IMR-90 (cell line): ENCODE results near the gene ANXA8. TPM values are rescaled to one million over a fixed set of nuclear protein-coding genes. Genes with fewer than 3 reads are reported as not detected.
"Not testable (repeated sequence)": the region's sequence is repeated elsewhere in the genome, so short reads cannot be mapped to it uniquely, and the experiment has no call there.

ENCODE experiments used
- ATAC-seq: fragments of 200-7000 bp; cut with Tn5 transposase; 2 replicates; pipeline ENCODE4 v1.9.1; 2020; ENCODE audit warnings: low read depth, mild to moderate bottlenecking, moderate library complexity
- BruUV-seq: library from RNA; stranded (reverse); fragments of 400-500 nt; replicated peaks from 2 replicates; lab custom pipeline; 2021; lab: Mats Ljungman, UMichigan
- CTCF ChIA-PET: fragments of 300-600 bp; formaldehyde crosslinking; extraction: SDS; loops from one replicate; lab custom pipeline; 2021; ENCODE audit warnings: antibody characterized with exemption; lab: Yijun Ruan, JAX
- POLR2A ChIA-PET: fragments of 300-600 bp; sonication (Branson Sonifier 250); formaldehyde crosslinking; loops from one replicate; lab custom pipeline; 2022; ENCODE audit warnings: antibody characterized with exemption; ENCODE audit not compliant: unreplicated experiment; lab: Charles Lee
- DNase-seq: peaks from one replicate; pipeline ENCODE4 v3.0.0; 2013
- H2AFZ ChIP-seq: replicated peaks from 2 replicates; pipeline ENCODE3; 2013; ENCODE audit warnings: low read length, mild to moderate bottlenecking; ENCODE audit not compliant: poor library complexity
- H2AK5ac ChIP-seq: 2 replicates; pipeline ENCODE4 v1.6.1; 2013; ENCODE audit warnings: low read depth, low read length, inconsistent platforms
- H2AK9ac ChIP-seq: replicated peaks from 2 replicates; pipeline ENCODE3; 2013; ENCODE audit warnings: mild to moderate bottlenecking, low read depth, low read length, moderate library complexity; ENCODE audit not compliant: poor library complexity
- H2BK120ac ChIP-seq: 2 replicates; pipeline ENCODE4 v1.6.1; 2013; ENCODE audit warnings: low read depth, low read length, inconsistent platforms
- H2BK15ac ChIP-seq: 3 replicates; pipeline ENCODE4 v1.6.1; 2013; ENCODE audit warnings: low read depth, low read length, inconsistent platforms
- H2BK20ac ChIP-seq: 2 replicates; pipeline ENCODE4 v1.6.1; 2013; ENCODE audit warnings: low read depth, mild to moderate bottlenecking, inconsistent platforms, low read length, moderate library complexity
- H2BK5ac ChIP-seq: 2 replicates; pipeline ENCODE4 v1.6.1; 2013; ENCODE audit warnings: mild to moderate bottlenecking, low read depth, low read length, inconsistent platforms; ENCODE audit not compliant: poor library complexity, severe bottlenecking
- H3K14ac ChIP-seq: replicated peaks from 2 replicates; pipeline ENCODE4 v1.6.1; 2013; ENCODE audit warnings: low read depth, low read length, inconsistent platforms
- H3K18ac ChIP-seq: 2 replicates; pipeline ENCODE4 v1.6.1; 2013; ENCODE audit warnings: low read depth, low read length, control low read depth
- H3K23ac ChIP-seq: 2 replicates; pipeline ENCODE4 v1.6.1; 2013; ENCODE audit warnings: low read depth, low read length, inconsistent platforms
- H3K27ac ChIP-seq: 2 replicates; pipeline ENCODE4 v1.5.1; 2013; ENCODE audit warnings: mild to moderate bottlenecking, control low read depth, low read length; ENCODE audit not compliant: insufficient read depth
- H3K27me3 ChIP-seq: 2 replicates; pipeline ENCODE4 v1.6.1; 2013; ENCODE audit warnings: low read length; ENCODE audit not compliant: control insufficient read depth, insufficient read depth
- H3K36me3 ChIP-seq: 2 replicates; pipeline ENCODE4 v1.6.1; 2013; ENCODE audit warnings: low read length, mixed read lengths; ENCODE audit not compliant: control insufficient read depth, insufficient read depth
- H3K4ac ChIP-seq: 2 replicates; pipeline ENCODE4 v1.6.1; 2013; ENCODE audit warnings: low read depth, low read length, inconsistent platforms
- H3K4me1 ChIP-seq: 2 replicates; pipeline ENCODE4 v1.6.1; 2013; ENCODE audit warnings: low read length, mixed read lengths; ENCODE audit not compliant: control insufficient read depth, insufficient read depth
- H3K4me2 ChIP-seq: 2 replicates; pipeline ENCODE4 v1.6.1; 2013; ENCODE audit warnings: low read depth, mild to moderate bottlenecking, control low read depth, low read length, moderate library complexity
- H3K4me3 ChIP-seq: 2 replicates; pipeline ENCODE4 v1.5.1; 2013; ENCODE audit warnings: low read depth, mild to moderate bottlenecking, control low read depth, low read length, moderate library complexity; ENCODE audit not compliant: insufficient read depth
- H3K56ac ChIP-seq: 2 replicates; pipeline ENCODE4 v1.6.1; 2013; ENCODE audit warnings: low read length, inconsistent platforms; ENCODE audit not compliant: insufficient read depth; ENCODE audit errors: extremely low read depth
- H3K79me1 ChIP-seq, 2 experiments: 2 replicates each; pipeline ENCODE4 v1.6.1; 2013; ENCODE audit warnings: low read length in 2 of 2, inconsistent platforms in 1 of 2, low read depth in 1 of 2
- H3K9ac ChIP-seq: 2 replicates; pipeline ENCODE4 v1.6.1; 2013; ENCODE audit warnings: low read depth, low read length, control low read depth
- H3K9me1 ChIP-seq: 2 replicates; pipeline ENCODE4 v1.6.1; 2013; ENCODE audit warnings: low read length, inconsistent platforms; ENCODE audit not compliant: insufficient read depth
- H3K9me3 ChIP-seq: 2 replicates; pipeline ENCODE4 v1.6.1; 2013; ENCODE audit warnings: low read length; ENCODE audit not compliant: control insufficient read depth, insufficient read depth
- H4K20me1 ChIP-seq: 2 replicates; pipeline ENCODE4 v1.6.1; 2013; ENCODE audit warnings: low read length, inconsistent platforms; ENCODE audit not compliant: insufficient read depth
- H4K5ac ChIP-seq: 2 replicates; pipeline ENCODE4 v1.6.1; 2013; ENCODE audit warnings: mild to moderate bottlenecking, low read depth, low read length, control low read depth
- H4K8ac ChIP-seq, 2 experiments: 2 replicates each; pipeline ENCODE4 v1.6.1; 2013; ENCODE audit warnings: low read depth in 2 of 2, low read length in 2 of 2, control low read depth in 1 of 2, inconsistent platforms in 1 of 2
- H4K91ac ChIP-seq: 2 replicates; pipeline ENCODE4 v1.6.1; 2013; ENCODE audit warnings: low read depth, low read length, inconsistent platforms; ENCODE audit not compliant: insufficient read depth
- WGBS, 2 experiments: methylation state at CpG; one replicate each; pipeline versions ENCODE4 v1.1.5 to v1.1.7; 2013; ENCODE audit warnings: missing lambda C conversion rate in 2 of 2; ENCODE audit not compliant: insufficient read length in 1 of 2; ENCODE audit errors: extremely low coverage in 2 of 2; 5-methylcytosine and 5-hydroxymethylcytosine counted together
- dilution Hi-C: fragments of 300-500 bp; cut with HindIII; formaldehyde crosslinking; loops from one replicate; pipeline ENCODE4 v1.14.3; 2018; ENCODE audit warnings: low sequenced_read_pairs; ENCODE audit not compliant: unreplicated experiment
- in situ Hi-C: fragments of 300-500 bp; cut with MboI; formaldehyde crosslinking; loops from 3 replicates; pipeline ENCODE4 v1.14.3; 2019; ENCODE audit warnings: low sequenced_read_pairs, inconsistent platforms, mixed read lengths
- intact Hi-C: fragments of 100-400 bp; cut with micrococcal nuclease; formaldehyde crosslinking; loops from 2 replicates; pipeline ENCODE4 v1.10.0; 2022
- polyA plus RNA-seq, 3 experiments: library from polyadenylated mRNA; depleted of rRNA; stranded (reverse); fragments of >200 nt; gene quantifications; 2 replicates each; pipeline ENCODE4 v1.2.3, GENCODE V29; 2012; ENCODE audit warnings: low replicate concordance in 1 of 3
- total RNA-seq: library from RNA; depleted of rRNA; stranded (reverse); fragments of >200 nt; gene quantifications from 2 replicates; pipeline ENCODE4 v1.2.3, GENCODE V29; 2012

The ANXA8 gene
- total and polyA plus RNA-seq, 2 of the 4 experiments (the other 2 are of a cell fraction), result 0.90 to 1.1 TPM

GRCh38 chr10:47482367-47482766 lies 1.5 kb downstream of the ANXA8 start:
- H2BK15ac ChIP-seq, ATAC-seq, intact Hi-C loops, H3K9ac ChIP-seq, H2BK5ac ChIP-seq, POLR2A ChIA-PET, H2AK5ac ChIP-seq, H3K79me1 ChIP-seq, H2BK120ac ChIP-seq, H3K23ac ChIP-seq, H3K18ac ChIP-seq, H4K91ac ChIP-seq, H4K8ac ChIP-seq, H3K9me1 ChIP-seq, H2BK20ac ChIP-seq, in situ Hi-C loops, H3K4ac ChIP-seq, H4K20me1 ChIP-seq, H2AFZ ChIP-seq, H3K27ac ChIP-seq, H3K14ac ChIP-seq, BruUV-seq, dilution Hi-C loops, H4K5ac ChIP-seq, DNase-seq, CTCF ChIA-PET, H3K27me3 ChIP-seq, H3K9me3 ChIP-seq, H3K4me2 ChIP-seq, H3K4me3 ChIP-seq, H3K4me1 ChIP-seq, H2AK9ac ChIP-seq, H3K36me3 ChIP-seq, H3K56ac ChIP-seq: not testable (repeated sequence)
- WGBS, 2 experiments, result no CpG with 5 or more reads among the region's 1 CpG

GRCh38 chr10:47481768-47482181 lies 2.1 kb downstream of the ANXA8 start:
- Histone ChIP-seq H2BK20ac (peak overlapping the region; percentile 61; the same call in 1 of the 2 replicates), H4K91ac (peak overlapping the region; percentile 92), H3K23ac (peak overlapping the region; percentile 66; the same call in 1 of the 2 replicates), H4K8ac (peak overlapping the region in 1 of 2 experiments; percentile 72; a peak in 1 of 4 replicates), H2BK15ac (peak overlapping the region; percentile 44; the same call in 1 of the 3 replicates), H2AK5ac (peak overlapping the region; percentile 91; the same call in 1 of the 2 replicates), H3K9ac (peak overlapping the region; percentile 14; the same call in 1 of the 2 replicates), H2BK120ac (peak overlapping the region; percentile 93), H3K4ac (peak overlapping the region; percentile 89), H2BK5ac (peak overlapping the region; percentile 72)
- dilution Hi-C loops, intact Hi-C loops, BruUV-seq, H3K4me2 ChIP-seq, H3K4me1 ChIP-seq, H3K4me3 ChIP-seq, H3K9me3 ChIP-seq, H3K36me3 ChIP-seq, CTCF ChIA-PET, H4K20me1 ChIP-seq, H4K5ac ChIP-seq, H3K27me3 ChIP-seq, H3K14ac ChIP-seq, H3K79me1 ChIP-seq, in situ Hi-C loops, H3K9me1 ChIP-seq, H2AFZ ChIP-seq, H3K18ac ChIP-seq, H3K56ac ChIP-seq, H3K27ac ChIP-seq, H2AK9ac ChIP-seq, DNase-seq, POLR2A ChIA-PET: not testable (repeated sequence)
- WGBS, 2 experiments, result no CpG with 5 or more reads among the region's 6 CpGs
- peak; percentile 33 for ATAC-seq
